Measurements from ENCODE around the gene GALR2.
"Not testable (repeated sequence)": the region's sequence is repeated elsewhere in the genome, so short reads cannot be mapped to it uniquely, and the experiment has no call there.

The GALR2 gene, protein sequence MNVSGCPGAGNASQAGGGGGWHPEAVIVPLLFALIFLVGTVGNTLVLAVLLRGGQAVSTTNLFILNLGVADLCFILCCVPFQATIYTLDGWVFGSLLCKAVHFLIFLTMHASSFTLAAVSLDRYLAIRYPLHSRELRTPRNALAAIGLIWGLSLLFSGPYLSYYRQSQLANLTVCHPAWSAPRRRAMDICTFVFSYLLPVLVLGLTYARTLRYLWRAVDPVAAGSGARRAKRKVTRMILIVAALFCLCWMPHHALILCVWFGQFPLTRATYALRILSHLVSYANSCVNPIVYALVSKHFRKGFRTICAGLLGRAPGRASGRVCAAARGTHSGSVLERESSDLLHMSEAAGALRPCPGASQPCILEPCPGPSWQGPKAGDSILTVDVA

DNA sequence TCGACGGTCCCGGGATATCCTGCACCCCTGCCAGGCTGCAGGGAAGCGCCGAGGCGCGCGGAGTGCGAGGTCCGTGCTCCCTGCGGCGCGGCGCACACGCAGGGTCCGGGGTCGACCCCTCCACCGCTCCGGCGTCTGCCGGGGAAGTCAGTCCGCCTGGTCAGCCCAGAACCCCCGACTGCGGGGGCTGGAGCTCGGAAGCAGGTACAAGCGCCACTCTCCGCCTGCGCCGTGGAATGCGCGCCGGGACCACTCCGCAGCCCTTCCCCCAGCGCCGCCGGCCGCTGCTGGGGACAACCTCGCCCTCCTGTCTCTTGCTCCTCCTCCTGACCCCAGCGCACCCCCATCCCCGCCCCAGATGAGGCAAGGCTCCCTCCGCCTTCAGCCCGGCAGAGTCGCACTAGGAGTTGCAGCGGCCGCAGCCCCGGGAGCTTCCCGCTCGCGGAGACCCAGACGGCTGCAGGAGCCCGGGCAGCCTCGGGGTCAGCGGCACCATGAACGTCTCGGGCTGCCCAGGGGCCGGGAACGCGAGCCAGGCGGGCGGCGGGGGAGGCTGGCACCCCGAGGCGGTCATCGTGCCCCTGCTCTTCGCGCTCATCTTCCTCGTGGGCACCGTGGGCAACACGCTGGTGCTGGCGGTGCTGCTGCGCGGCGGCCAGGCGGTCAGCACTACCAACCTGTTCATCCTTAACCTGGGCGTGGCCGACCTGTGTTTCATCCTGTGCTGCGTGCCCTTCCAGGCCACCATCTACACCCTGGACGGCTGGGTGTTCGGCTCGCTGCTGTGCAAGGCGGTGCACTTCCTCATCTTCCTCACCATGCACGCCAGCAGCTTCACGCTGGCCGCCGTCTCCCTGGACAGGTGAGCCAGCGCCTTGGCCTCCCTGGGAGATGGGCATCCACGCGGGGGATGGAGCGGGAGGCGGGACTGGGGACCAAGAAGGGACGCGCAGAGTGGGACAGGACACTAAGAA, at the start of gene GALR2:
TSS of gene GALR2 (plus strand) at position 392 of the 974 bp plus-strand sequence. CDS start at position 495, 103 bp downstream.
- no peak for DNase-seq

DNA sequence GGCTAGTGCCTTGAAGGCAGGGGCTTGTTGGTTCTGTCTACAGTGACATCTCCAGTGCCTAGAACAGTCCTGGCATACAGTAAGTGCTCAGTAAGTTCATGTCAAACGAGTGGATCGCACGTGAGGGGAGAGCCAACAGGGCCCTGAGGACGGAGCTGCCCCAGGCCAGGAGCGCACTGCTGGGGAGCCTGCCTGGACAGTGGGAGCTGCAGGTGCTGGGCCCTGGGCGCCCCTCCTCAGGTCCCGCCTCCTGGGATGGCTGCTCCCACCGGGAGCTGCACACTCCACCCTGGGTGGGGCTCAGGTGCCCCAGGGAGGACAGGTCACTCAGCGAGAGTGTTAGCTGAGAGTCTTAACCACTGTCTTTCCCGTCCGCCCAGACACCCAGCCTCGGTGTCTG, 49.3 kb upstream of the GALR2 start:
- DNase-seq, result no peak

DNA sequence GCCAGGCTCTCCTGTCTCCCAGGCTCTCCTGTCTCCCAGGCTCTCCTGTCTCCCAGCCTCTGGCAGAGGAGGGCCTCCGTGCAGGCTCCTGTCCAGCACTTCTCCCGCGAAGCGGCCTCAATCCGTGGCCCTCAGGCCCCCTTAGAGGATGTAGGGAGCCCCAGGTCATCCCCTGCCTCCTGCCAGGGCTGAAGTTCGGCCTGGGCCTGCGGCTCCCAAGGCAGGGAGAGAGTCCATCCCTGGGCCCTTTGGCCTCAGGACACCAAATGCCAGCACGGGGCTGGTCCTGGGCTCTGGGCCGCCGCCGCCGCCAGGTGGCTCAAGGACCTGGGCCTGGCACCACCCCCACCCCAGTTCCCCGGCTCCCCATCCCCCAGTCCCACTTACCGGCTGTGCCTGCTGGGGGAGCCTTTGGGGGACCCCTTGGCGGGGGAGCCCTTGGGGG, 47.8 kb upstream of the GALR2 start:
- DNase-seq, result no peak

DNA sequence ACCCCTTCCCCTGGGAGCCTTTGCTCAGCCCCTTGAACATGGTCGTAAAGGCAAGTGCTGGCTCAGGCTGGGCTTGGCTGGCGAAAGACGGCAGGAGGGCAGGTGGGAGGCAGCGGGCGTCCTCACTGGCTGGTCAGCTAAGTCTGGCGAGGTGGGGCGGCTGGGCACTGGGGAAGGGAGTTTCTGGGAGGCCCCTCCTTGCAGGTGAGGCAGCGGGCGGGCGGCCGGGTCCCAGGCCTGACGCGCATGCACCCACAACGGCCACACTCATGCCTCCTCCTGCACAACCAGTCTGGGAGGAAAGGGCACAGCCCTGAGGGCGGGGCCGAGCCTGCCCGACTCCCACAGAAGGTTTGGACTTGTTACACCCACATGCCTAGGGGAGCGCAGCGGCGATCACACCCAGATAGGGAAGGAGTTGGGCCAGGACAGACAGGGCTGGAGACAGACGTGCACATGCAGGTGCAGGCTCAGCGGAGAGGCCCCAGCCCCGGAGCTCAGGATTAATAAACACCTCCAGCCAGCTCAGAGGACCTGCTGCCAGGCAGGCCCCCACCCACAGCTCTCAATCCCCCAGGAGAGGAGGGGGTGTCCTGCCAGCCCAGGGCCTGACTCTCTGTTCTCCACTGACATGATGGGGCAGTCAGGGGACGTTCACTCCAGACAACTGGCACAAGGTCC, 47.3 kb upstream of the GALR2 start, which contains the start of gene EVPL:
TSS of gene EVPL (minus strand) at position 148 of the 681 bp plus-strand sequence. CDS start at position 40, 108 bp downstream.
- DNase-seq, result no peak

DNA sequence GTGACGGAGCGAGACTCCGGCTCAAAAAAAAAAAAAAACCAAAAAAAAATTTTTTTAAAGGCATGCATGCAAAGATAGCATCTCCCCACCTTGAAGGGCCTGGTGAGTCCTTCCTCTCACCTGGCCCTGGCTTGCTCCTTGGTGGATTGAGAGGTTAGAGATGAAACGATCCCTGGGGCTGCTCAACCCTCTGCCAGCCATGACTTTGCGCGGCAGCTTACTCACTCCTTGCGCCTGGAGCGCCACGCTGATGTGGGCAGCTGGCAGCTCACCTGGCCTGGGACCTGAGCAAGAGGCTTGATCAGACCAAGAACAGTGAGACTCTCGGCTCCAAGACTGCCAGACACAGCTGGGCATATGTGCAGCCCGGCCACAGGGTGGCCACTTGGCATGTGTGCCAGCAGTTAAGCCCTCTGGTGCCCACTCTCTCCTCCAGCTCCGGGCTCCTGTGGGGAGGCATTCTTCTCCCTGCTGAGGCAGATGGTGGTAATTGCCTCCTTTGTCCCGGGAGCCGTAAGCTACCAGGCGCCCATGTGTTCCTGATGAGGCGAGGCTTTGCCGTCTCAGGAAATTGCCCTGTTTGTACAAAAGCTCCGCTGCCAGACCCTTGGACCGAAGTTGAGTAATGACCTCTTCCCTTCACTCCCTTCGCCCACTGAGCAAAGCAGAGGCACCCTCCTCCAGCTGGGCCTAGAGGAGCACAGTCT, 42.4 kb upstream of the GALR2 start:
- no peak for DNase-seq

DNA sequence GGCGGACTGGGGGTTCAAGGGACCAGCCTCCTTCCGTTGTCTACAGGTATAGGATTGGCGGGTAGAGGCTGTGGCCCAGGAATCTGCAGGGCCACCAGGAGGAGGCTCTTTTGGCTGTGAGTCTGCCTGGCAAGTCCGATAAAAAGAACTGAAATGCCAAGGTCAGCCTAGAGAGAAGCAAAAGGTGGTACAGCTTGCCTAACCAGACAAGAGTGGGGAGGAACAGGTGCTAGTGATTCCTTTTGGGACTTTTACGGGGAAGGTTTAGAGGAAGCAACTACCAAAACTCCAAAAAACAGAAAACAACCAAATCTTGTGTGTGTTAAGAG, 41.8 kb upstream of the GALR2 start:
- DNase-seq, result no peak

DNA sequence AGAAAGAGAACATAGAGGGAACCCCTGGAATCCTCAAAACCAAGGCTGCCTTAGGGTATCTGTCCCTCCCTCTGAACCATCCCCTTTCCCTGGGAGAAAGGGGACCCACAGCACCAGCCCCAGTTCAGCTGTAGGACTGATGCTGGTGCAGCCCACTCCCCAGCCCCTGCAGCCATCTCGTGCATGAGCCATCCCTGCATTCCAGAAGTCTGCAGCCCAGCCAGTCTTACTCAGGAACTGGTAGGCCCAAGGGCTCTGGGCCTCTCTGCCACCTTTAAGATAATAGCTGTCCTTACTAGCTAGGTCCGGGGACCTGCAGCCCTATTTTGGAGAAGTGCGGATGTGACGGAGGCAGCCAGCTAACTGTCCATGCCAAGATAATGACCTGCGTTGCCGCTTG, 41.4 kb upstream of the GALR2 start:
- DNase-seq, result no peak

DNA sequence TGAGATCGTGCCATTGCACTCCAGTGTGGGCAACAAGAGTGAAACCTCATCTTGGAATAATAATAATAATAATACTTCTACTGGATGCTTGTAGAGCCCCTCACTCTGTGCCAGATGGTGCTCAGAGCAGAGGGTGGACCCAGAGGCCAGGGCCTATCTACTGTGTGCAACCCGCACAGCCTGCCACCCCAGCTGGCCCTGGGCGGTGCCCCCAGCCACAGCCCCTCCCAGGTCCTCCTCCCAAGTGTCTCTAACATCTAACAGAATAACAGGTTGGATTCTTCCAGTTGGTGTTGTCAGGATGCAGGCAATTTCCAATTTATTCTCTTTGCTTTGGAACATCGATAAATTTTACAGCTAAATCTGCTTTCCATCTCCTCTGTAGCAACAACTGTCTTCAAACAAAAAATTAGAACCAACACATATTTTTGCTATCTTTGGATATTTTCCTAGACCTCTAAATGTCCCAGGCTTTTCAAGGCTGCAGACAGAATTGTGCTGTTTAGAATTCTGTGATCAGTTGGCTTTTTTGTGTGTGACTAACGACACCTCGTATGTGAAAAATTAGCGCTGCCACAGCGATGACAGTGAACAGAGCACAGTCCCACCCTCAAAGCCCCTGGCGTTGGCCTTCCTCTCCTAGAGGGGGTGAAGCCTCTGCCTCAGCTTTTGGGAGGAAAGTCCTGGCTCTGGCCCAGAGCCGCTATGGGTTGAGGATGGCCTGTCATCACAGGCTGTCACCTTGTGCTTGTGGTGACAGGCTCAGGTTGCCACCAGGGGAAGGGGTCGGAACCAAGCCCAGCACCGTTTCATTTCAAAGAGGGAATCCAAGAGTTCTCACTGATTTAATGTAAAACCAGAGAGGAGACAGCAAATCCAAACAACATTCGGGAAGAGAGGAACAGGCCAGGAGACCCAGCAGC, 39.9 kb upstream of the GALR2 start:
- no peak for DNase-seq

DNA sequence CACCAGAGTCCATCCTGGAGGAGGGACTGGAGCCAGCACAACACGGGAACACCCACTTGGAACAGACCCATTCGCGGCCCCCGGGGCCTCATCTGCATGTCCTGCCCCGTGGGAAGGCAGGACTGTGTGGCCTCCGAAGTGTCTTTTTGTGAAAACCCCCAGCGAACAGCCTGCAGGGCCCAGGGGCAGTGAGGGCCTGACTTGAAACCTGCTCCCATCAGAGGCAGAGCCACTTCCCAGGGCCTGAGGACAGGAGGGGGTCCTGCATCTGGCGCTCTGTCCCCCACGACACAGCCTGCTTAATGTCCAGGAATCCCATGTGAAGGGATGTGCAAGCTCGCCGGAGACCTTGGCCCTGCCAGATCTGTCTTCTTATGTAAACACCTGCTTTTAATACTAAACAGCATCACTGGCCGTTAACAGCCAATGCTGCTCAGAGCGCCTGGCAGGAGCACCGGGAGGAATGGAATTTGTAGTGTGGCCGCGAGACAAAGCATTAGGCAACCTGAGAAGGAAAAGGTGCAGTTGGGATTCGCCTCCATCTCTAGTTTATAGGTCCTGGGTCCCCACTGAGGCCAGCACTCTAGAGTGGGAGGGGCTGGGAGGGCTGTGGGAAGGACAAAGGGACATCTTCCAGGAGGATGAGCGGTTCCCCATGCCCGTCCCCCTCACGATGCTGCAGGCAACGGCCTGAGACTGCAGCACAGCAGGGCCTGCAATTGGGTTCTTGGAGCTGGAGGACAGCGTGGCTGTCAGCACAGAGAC, 37.9 kb upstream of the GALR2 start:
- no peak for DNase-seq

DNA sequence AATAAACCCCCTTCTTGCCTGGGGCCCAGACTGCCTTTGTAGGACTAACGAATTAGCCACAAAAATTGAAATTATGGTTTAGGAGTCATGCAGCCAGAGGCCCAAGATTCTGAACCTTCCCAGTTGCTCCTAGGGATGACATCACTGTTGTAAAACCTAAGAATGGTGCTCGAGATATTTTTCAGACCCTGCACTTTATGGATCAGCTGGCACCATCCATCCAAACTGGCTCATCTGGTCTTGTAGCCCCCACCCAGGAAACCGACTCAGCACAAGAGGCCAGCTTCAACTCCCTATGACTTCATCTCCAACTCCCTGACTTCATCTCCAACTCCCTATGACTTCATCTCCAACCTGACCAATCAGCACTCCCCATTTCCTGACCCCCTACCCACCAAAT, 36.5 kb upstream of the GALR2 start:
- DNase-seq, result no peak

DNA sequence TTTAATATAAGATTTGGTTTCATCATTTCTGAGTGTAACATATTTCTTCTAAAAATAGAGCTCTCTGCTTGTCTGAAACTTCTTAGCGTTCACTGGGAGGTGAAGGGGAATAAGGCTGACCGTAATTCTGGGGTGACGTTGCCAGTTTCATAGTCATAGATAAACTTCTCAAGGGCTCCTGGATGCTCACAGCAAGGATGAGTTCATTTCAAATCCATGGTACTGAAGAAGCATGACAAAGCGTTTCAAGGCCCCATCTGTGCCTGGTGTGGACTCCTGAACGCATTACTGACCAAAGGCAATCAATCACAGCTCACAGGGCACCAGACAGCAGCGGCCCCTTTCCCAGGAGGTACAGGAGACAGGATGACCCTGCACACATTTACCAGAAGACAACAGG, 35.5 kb upstream of the GALR2 start:
- no peak for DNase-seq

DNA sequence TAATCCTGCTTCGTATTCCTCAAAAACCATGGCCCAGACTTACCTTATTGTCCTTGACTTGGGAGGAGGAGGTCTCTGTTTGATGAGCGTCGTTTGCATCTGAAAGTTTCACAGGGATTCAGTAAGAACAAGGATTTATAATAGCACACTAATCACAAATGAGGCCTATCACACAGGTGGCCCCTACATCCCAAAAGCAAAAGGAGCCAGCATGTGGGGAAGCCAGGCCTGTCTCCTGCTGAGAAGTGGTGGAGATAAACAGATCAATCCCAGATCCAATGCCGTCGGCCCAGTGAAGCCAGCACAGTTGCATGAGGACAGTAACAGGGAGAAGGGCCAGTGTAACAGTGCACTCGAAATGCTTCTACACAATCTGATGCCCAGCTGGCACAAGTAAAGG, 34.2 kb upstream of the GALR2 start:
- DNase-seq, result no peak

DNA sequence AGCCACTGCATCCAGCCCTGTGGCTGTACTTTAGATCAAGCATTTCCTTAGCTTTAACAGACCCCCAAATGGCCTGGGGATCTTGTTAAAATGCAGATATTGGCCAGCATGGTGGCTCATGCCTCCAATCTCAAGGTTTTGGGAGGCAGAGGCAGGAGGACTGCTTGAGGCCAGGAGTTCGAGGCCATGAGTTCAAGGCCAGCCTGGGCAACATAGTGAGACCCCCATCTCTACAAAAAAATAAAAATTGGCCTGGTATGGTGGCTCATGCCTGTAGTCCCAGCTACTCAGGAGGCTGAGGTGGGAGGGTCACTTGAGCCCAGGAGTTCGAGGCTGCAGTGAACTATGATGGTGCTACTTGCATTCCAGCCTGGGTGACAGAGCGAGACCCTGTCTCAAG, 31.7 kb upstream of the GALR2 start:
- not testable (repeated sequence) for DNase-seq

DNA sequence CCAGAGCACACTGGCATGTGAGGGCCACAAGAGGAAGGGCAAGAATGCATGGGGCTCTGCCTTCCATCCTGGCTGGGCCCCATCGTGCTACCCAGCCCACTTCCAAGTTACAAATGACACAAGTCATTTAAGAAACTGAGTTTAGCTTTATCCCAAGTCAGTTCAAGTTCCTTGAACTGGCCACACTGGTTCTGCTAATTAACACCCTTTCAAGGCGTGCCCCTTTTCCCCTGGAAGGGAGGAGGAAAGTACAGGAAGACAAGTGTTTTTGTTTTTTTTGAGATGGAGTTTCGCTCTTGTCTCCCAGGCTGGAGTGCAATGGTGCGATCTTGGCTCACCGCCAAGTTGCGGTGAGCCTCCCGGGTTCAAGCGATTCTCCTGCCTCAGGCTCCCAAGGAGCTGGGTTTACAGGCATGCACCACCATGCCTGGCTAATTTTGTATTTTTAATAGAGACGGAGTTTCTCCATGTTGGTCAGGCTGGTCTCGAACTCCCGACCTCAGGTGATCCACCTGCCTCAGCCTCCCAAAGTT, 30.0 kb upstream of the GALR2 start:
- not testable (repeated sequence) for DNase-seq

DNA sequence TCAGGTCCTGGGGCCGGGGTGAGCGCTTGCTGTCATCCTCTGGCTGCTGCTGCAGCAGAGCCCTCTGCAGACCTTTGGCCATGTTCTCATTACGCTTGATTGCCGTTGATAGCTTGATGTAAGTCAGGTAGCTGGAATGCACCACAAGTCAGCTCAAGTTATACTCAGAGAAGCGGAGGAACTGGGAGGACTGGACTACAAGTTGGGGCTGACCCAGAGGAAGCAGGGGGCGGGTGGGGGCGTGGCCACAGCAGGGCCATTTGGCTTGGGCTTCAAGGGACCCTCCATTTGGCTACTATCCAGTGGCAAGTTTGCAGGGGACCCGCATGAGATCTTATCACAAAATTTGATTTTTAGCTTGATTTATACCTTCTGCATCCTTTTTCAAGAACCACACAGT, 28.5 kb upstream of the GALR2 start:
- no peak for DNase-seq

DNA sequence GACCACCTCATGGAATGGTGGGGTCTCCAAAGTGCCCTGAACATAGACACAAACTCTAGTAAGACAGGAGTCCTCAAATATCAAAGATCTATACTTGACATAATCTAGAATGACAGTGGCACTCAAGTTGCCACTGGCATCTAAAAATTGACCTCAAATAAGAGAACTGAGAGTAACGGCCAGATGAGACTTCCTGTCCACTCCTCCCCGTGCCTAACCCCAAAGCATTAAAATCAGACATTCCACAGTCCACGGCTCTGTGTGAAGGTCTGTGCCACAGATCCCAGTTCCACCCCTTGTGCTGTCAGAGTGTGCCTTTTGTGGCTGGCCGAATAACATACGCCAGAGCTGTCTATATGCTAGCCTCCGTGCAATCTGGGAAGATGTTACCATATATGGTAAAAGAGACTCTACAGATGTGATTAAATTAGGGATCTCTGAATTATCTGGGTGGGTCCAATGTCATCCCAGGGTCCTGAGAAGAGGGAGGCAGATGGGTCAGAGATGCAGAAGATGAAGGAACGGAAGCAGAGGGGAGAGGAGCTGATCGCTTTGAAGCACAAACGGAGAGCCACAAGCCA, 26.5 kb upstream of the GALR2 start:
- DNase-seq, result no peak

DNA sequence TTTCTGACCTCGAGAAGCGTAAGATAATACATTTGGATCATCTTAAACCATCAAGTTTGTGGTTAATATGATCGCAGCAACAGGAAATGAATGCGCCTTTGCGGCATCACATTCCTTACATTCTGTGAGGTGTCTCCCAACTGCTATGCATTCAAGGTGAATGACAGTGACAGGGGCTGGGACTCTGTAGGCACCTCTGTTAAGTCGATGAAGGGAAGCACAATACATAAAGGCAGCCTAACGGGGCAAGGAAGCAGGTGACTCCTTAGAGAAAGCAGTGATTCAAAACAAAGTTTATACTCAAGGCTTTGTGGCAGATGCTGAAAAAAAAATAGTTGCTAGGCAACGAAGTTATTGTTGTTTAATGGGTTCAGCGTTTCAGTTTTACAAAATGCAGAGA, 25.9 kb upstream of the GALR2 start:
- DNase-seq, result no peak

DNA sequence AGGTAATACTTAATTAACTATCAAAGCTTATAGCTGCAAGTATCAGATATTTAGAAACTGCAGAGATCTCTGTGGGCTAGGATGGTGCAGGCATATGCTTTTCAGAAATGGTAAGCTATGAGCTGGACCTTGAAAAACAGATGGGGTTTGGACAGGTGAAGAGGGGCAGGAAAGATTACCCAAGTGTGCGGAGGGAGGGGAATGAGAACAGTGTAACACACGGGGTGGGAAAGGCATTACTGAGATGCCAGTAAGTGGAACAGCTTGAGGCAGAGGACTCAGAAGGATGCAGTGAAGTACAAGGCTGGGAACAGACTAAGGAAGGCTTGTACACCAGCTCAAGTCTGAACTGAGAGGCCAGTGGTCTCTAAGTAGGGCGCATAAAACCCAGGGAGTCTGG, 25.3 kb upstream of the GALR2 start:
- no peak for DNase-seq

DNA sequence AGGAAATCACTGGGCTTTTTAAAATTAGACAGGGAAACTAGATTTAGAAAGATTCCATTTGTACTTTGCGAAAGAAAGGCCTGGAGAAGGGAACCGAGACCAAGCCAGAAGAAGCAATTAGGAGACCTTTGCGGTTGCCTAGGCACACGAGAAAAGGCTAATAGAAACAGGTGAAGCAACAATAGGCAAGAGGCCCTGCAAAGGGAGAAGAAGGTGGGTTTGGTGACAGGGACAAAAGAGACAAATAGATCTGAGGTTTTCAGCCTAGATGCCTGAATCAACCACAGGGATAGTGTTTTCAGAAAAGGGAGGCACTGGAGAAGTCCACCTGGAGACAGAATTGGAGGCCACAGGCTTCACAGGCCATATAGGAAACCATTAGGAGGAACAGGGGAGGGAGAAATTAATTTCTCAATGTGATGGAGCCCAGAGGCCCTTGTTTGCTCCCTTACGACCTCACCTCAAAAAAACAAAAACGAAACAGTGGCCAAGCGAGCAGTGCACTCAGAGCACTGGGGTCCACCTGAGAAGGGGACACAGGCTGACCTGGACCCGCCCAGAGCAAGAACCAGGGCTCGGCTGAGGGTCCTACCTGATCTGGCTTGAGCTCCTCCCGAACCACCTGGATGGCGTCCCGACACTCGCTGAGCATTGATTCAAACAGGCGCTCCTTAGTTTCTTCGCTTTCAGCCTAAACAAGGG, 24.6 kb upstream of the GALR2 start:
- DNase-seq, result no peak

Measured in NCI-H748 treated with DMSO at 0.1 percent for 48 hours (cell line).